GM10248 (cell line): ENCODE results near the gene CPT1A.

Experiments
- CTCF ChIA-PET: fragments of 300-600 bp; sonication (Branson Sonifier 250); formaldehyde crosslinking; extraction: SDS; loops from one replicate; lab custom pipeline; 2021; ENCODE audit warnings: antibody characterized with exemption; lab: Yijun Ruan, JAX
- POLR2A ChIA-PET: fragments of 350-650 bp; sonication (Branson Sonifier 250); formaldehyde crosslinking; extraction: SDS; loops from one replicate; lab custom pipeline; 2020; ENCODE audit warnings: antibody characterized with exemption; lab: Yijun Ruan, JAX
- DNase-seq: peaks from one replicate; pipeline ENCODE4 v3.0.0; 2012; ENCODE audit errors: extremely low spot score
- TF ChIP-seq, protein P1 (sequence below): IDR thresholded peaks from 2 replicates; pipeline ENCODE4 v1.5.1; 2012; ENCODE audit warnings: mild to moderate bottlenecking, low read depth; ENCODE audit errors: extremely low read depth, missing control alignments, control extremely low read depth

Gene CPT1A

DNA sequence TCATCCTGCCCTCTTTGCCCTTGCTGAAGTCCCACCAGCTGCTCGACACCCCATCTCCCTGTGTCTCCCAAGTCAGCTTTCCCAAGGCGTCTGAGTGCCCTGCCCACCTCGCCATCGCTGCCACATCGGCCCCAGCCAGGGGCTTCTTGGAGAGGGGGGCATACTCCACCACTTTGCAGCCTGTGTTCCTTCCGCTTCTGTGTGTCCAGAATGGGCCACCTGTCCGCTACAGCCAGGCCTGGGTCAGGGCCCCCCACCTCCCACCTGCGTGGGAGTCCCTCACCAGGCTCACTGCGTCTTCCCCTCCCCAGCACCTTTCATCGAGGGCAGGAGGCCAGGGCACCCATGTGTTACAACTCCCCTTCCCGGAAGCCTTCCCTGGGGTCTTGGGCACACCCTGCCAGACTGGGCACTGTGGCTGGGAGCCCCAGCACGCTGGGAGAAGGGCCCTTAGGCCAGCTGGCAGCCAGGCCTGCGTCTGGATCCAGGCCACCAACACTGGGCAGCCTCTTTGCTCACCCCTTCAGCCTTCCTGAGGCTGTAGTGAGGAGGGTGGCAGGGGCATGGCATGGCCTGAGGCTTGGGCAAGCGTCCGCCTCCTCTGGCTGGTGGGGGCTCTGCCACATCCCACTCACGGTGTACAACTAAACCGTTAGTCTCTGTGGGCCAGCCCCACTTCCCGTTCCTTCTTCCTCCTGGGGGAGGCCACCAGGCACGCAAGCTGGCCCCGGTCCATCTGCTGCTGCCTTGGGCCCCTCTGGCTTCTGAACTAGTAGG is 13.4 kb downstream of the CPT1A start:
- ChIA-PET CTCF (interaction anchor here (0.9 to 1.1 kb wide), 2 partner anchors 10 to 24 kb away, joined by 3 to 4 read pairs; no protein-coding TSS in a partner anchor), POLR2A (no interaction called here)
- TF ChIP-seq, protein P1, sequence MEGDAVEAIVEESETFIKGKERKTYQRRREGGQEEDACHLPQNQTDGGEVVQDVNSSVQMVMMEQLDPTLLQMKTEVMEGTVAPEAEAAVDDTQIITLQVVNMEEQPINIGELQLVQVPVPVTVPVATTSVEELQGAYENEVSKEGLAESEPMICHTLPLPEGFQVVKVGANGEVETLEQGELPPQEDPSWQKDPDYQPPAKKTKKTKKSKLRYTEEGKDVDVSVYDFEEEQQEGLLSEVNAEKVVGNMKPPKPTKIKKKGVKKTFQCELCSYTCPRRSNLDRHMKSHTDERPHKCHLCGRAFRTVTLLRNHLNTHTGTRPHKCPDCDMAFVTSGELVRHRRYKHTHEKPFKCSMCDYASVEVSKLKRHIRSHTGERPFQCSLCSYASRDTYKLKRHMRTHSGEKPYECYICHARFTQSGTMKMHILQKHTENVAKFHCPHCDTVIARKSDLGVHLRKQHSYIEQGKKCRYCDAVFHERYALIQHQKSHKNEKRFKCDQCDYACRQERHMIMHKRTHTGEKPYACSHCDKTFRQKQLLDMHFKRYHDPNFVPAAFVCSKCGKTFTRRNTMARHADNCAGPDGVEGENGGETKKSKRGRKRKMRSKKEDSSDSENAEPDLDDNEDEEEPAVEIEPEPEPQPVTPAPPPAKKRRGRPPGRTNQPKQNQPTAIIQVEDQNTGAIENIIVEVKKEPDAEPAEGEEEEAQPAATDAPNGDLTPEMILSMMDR, result no peak
- DNase-seq, result no peak

DNA sequence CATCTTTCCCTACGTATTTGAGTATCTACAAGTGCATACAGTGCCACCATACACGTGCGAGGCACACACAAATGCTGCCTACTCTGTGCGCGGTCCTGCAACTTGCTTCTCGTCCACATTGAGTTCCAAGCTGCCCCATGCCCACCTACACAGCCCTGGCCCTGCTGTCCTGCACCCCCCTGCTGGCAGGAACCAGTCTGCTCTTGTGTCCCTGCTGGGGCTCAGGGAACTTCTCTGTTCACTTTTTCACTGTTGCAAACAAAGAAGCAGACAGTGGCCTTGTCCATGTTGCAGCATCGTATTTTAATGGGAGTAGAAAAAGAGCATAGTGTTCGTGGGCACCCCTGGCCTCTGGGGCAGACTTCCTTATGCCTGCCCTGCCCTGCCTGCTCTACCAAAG is 14.0 kb downstream of the CPT1A start:
- TF ChIP-seq, protein P1, result no peak
- POLR2A ChIA-PET, result no interaction called here
- DNase-seq, result no peak
- CTCF ChIA-PET, result interaction anchor here (0.9 to 1.1 kb wide), 2 partner anchors 10 to 24 kb away, joined by 3 to 4 read pairs; no protein-coding TSS in a partner anchor

DNA sequence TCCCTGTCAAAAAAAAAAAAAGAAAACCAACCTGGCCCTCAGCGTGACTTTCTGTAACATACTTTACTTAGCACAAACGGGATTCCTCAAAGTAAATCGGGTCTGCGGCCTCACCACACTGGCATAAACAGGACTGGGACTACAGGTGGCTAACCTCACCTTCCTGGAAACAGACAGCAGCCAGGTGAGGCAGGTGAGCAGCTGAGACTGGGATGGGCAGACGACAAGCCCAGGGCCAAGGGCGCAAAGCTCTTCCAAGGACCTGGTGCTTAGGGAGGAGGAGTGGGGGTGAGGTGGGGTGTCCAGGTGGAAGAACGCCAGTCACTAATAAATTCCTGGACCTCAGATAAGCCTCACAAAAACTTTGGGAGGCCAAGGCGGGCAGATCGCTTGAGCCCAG is 15.0 kb downstream of the CPT1A start:
- ChIA-PET CTCF (no interaction called here), POLR2A (no interaction called here)
- TF ChIP-seq, protein P1, result no peak
- no peak for DNase-seq

DNA sequence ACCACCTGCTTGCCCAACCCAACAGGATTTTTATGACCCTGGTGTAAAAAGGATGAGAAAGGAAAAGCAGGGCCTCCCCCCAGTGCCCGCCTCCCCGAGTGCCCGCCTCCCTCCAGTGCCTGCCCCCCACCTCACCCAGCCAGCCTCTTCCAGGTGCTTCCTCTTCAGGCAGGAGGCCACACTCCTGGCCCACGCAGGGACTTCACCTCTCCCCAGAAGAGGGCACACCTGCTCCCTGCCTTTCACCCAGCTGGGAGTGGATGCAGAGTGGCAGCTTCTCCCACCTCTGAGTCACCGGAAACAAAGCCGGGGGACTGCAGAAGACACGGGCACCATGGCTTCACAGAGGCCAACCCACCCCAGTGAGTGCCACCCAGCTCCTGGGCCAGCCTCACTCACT is 16.1 kb downstream of the CPT1A start:
- TF ChIP-seq, protein P1, result peak; percentile 26
- POLR2A ChIA-PET, result no interaction called here
- CTCF ChIA-PET, result no interaction called here
- DNase-seq, result no peak

DNA sequence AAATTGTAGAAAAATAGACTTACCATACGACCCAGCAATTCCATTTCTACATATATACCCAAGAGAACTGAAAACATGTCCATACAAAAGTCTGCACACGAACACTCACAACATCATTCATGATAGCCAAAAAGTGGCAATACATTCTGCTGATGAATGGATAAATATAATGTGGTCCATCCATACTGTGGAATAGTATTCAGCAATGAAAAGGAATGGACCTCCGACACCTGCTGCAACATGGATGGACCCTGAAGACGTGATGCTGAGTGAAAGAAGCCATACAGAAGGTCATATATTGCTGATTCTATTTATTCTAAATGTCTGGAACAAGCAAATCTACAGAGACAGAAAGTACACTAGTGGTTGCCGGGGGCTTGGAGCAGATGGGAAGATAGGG is 19.2 kb downstream of the CPT1A start:
- TF ChIP-seq, protein P1, result no peak
- ChIA-PET CTCF (no interaction called here), POLR2A (no interaction called here)
- DNase-seq, result no peak

DNA sequence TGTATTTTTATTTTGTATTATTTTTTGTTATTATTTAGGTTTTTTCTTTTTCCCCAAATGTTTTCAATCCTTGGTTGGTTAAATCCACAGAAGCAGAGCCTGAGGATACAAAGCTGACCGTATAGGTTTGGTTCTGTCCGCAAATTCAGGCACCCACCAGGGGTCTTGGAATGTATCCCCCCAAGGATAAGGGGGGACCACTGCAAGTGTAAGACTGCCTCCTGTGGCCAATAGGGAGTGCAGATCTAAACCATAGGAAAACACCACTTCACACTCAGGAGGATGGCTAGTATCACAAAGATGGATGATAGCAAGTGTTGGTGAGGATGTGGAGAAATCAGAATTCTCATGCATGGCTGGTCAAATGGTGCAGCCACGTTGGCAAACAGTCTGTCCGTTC is 20.0 kb downstream of the CPT1A start:
- POLR2A ChIA-PET, result no interaction called here
- DNase-seq, result no peak
- TF ChIP-seq, protein P1, result no peak
- CTCF ChIA-PET, result no interaction called here

DNA sequence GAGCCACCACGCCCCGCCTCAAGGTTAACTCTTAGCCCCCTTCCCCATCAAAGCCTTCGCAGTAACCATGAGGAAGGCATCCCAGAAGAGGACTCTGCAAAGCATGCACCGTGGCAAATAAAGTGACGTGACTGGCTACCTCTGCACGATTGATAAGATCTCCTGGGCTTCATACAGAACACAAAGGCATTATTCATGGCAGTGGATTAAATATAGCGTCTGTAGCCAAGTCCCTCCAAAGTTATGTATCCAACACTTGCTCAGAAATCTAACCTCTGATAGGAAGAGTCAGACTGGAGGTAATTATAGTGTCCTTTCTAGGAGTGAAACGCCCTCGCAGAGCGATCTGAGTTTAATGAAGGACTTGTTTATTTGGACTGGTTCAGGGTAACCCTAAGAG is 22.4 kb downstream of the CPT1A start:
- DNase-seq, result no peak
- CTCF ChIA-PET, result interaction anchor here (0.7 to 2.5 kb wide), 4 partner anchors 8 to 238 kb away, joined by 3 to 10 read pairs (median 4); no protein-coding TSS in a partner anchor
- TF ChIP-seq, protein P1, result no peak
- POLR2A ChIA-PET, result no interaction called here
